Right ventricle myocardium superior (tissue), 1 donor: Measurements from ENCODE around the gene TAF9B. TPM values are rescaled to one million over a fixed set of nuclear protein-coding genes. Genes with fewer than 3 reads are reported as not detected.
"Not testable (repeated sequence)": the region's sequence is repeated elsewhere in the genome, so short reads cannot be mapped to it uniquely, and the experiment has no call there.

Experiments used
- ATAC-seq: fragments of 200-7000 bp; cut with Tn5 transposase; one replicate; pipeline ENCODE4 v1.9.1; 2020; ENCODE audit warnings: mild to moderate bottlenecking; ENCODE audit not compliant: poor library complexity
- DNase-seq: peaks from one replicate; pipeline ENCODE4 v3.0.0-alpha.2; 2020
- intact Hi-C: fragments of 100-400 bp; cut with DNase I; formaldehyde crosslinking; loops from one replicate; pipeline ENCODE4 v1.11.2; 2022
- total RNA-seq: library from RNA; stranded (reverse); fragmentation: NEBNext Ultra II Directional; extraction: Animal tissue kit (Norgen Biotek cat#: 25700); gene quantifications from one replicate; pipeline ENCODE4 v1.2.1, GENCODE V29; 2021
- donor health status: DM: no; HTN: yes; CAD: no; lungs with severe emphysema.

The TAF9B gene
- total RNA-seq, 1 donor from 2014 or later: 16.3 TPM

DNA sequence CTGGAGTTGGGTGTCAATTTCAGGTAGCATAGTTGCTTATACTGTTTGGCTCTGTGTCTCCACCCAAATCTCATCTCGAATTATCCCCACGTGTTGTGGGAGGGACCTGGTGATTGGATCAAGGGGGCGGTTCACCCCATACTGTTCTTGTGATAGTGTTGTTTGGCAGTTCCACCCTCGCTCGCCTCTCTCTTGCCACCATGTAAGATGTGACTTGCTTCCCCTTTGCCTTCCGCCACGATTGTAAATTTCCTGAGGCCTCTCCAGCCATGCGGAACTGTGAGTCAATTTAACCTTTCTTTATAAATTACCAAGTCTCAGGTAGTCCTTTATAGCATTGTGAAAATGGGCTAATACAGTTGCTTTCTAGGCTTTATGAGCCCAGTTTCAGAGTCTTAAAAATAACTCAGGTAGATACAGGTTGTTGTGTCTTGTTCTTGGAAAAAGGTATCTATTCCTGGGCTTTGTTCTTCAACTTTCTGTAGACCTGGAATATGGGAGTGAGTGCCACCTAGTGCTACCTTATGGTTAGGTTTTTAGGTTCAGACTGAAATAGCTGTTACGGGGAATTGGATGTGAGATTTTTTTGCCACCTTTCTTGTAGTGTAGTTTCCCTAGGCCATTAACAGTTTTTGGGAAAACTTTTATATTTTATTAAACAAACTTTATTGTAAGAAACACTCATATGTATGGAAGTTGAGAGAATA lies 19.8 kb downstream of the TAF9B start:
- DNase-seq: no peak
- ATAC-seq: no peak
- intact Hi-C loops: no loop called here

- intact Hi-C loops: no loop called here
- ATAC-seq (no peak), DNase-seq (no peak)
These were observed 20.8 kb downstream of the TAF9B start for GRCh38 chrX:78118628-78119027.

DNA sequence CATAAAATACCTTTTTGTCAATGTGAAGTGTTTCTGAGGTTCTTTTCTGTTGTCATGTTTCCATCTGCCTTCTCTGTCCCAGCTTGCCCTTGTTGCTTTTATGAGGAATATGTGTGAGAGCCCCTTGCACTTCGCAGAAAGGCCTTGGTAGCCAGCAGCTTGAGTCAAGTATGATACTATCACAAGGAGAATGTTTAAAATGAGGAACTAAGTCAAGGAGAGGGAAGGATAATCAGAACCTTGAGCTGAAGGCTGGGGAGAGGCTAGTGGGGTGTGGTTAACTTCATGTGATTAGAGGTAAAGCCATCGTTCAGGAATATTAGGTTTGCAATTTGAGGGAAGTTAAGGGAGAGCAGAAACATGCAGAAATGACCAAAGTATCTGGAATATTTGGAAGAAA lies 22.7 kb downstream of the TAF9B start:
- no peak for DNase-seq
- intact Hi-C loops: no loop called here
- no peak for ATAC-seq

DNA sequence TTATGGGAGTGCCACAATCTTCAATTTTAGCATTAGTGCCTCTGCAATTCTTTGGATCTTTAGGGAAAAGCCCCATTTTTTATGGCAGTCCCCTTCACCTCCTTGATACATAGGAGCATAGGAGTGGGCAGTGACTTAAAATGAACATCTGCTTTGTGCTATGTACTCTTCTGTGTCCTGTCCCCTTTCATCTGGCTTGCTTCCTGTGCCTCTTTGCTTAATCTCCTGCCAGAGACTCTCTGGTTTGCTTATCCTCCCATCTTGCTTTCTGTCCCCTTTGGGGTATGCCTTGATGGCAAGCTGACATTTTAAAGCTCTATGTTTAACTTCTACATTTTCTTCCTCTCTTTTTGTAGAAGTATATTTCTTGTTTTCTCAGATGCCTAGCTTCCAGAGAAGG lies 23.1 kb downstream of the TAF9B start:
- DNase-seq: no peak
- intact Hi-C loops: no loop called here
- ATAC-seq: no peak

DNA sequence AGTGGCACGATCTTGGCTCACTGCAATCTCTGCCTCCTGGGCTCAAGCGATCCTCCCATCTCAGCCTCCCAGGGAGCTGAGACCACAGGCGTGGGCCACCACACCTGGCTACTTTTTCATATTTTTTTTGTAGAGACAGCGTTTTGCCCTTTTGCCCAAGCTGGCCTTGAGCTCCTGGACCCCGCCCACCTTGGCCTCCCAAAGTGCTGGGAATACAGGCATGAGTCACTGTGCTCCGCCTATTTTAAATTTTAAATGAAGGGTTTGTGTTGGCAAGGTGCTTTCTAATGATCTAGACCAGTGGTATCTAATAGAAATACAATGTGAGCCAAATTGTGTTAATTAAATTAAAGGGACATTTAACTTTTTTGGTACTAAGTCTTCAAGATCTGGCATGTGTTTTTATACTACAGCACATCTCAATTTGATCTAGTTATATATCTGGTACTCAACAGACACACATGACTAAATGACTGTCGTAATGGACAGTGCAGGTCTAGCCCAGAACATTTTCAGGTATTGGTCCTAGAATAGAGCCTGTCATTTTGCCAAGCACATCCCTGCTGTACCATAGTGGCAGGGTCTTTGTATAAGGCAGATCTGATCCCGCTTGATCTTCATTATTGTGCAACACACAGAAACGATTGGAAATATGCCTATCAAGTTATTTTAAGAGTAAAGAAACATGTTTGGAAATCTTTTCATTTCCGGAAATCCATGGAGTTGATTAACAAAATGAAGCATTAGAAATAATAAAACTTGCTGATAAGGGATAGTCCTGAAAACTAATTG lies 28.1 kb downstream of the TAF9B start:
- DNase-seq (no peak), ATAC-seq (no peak)
- intact Hi-C loops: no loop called here

DNA sequence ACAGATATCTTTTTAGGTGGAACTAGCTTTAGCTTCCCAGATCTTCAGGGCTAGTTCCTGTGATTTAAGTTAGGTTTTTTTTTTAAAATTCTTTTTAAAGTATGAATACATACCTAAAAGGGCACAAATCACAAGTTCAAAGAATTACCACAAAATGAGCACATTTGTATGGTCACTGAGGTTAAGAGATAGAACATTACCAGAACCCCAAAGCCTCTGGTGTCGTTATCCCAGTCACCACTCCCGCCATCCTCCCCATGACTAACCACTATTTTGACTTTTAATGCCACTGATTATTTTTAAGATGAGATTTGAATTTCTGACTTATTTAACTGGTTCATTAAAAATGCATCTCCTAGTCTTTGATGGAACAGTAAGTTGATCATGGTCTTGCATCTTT lies 30.0 kb downstream of the TAF9B start:
- intact Hi-C loops: loop anchor here (10.0 kb wide), 1 partner anchor 205 kb away; no protein-coding TSS in a partner anchor
- DNase-seq (no peak), ATAC-seq (no peak)

DNA sequence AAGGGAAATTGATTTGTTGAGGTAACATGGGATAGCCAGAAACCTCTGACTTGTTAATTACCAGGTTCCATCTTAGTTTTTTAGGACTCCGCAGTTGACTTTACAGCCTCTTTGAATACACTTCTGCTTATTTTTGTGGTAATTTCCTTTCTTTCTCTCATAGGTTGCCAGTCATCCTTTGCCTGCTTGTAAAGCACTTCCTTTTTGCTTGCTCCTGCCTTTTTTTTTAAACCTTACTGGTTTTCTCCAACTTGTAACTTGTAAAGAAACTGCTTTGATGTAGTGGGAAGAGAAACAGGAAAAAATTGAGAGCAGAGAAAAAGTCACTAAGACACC lies 32.8 kb downstream of the TAF9B start:
- DNase-seq: no peak
- no peak for ATAC-seq
- intact Hi-C loops: loop anchor here (10.0 kb wide), 1 partner anchor 202 kb away; no protein-coding TSS in a partner anchor

- DNase-seq (no peak), ATAC-seq (no peak)
- intact Hi-C loops: loop anchor here (10.0 kb wide), 1 partner anchor 201 kb away; no protein-coding TSS in a partner anchor
These were observed 33.4 kb downstream of the TAF9B start for GRCh38 chrX:78105944-78106650.

- ATAC-seq: peak; percentile 72
- intact Hi-C loops: loop anchor here (10.0 kb wide), 1 partner anchor 200 kb away; no protein-coding TSS in a partner anchor
- DNase-seq: peak; percentile 58
These were observed 34.8 kb downstream of the TAF9B start for GRCh38 chrX:78104447-78105176.

- intact Hi-C loops: loop anchor here (10.0 kb wide), 1 partner anchor 199 kb away; no protein-coding TSS in a partner anchor
- peak; percentile 97 for DNase-seq
- peak; percentile 98 for ATAC-seq
These were observed 35.6 kb downstream of the TAF9B start, which contains the start of gene PGK1 for GRCh38 chrX:78103623-78104446. Gene PGK1, plus strand, starts transcription at chrX:78104248. Its CDS starts 93 bp downstream, at chrX:78104341.

DNA sequence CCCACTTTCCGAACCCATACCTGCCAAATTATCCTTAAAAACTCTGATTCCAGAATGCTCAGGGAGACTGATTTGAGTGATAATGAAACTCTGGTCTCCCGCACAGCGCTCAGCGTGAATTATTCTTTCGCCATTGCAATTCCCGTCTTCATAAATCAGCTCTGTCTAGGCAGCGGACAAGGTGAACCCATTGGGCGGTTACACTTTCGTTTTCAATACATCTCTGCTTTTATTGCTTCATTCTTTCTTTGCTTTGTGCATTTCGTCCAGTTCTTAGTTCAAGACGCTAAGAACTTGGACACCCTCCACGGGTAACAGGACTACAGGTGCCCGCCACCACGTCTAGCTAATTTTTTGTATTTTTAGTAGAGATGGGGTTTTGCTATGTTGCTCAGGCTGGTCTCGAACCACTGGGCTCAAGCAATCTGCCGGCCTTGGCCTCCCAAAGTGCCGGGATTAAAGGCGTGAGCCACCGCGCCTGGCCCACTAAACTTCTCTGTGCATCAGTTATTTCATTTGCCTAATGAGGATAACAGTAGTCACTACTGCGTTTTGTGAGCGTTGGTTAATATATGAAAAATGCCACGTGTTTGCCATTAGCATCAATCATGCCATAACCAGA lies 36.3 kb downstream of the TAF9B start:
- intact Hi-C loops: loop anchor here (10.0 kb wide), 1 partner anchor 198 kb away; no protein-coding TSS in a partner anchor
- DNase-seq: no peak
- ATAC-seq: no peak

- no peak for DNase-seq
- ATAC-seq: no peak
- intact Hi-C loops: loop anchor here (10.0 kb wide), 1 partner anchor 197 kb away; no protein-coding TSS in a partner anchor
These were observed 37.4 kb downstream of the TAF9B start for GRCh38 chrX:78102091-78102490.

DNA sequence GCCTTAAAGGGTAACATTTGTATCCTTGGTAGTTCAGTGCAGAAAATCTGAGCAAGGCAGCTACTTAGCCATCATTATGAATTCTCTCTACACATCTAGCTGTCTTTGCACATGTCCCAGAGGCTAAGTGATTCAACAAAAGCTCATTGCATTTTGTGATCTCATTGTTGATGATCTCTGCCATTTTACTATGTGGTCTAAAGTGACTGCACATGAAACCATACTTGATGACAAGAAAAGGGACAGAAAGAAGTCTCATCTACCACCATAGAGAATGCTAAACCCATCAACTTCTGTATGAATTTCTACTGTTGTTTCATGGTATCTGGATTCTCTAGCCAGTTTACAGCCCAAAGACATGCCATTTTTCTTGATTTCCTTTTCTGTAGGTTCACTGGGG lies 41.3 kb downstream of the TAF9B start:
- intact Hi-C loops: no loop called here
- DNase-seq: no peak
- ATAC-seq: no peak

- intact Hi-C loops: no loop called here
- DNase-seq (no peak), ATAC-seq (no peak)
These were observed 47.2 kb downstream of the TAF9B start for GRCh38 chrX:78092296-78092695.

DNA sequence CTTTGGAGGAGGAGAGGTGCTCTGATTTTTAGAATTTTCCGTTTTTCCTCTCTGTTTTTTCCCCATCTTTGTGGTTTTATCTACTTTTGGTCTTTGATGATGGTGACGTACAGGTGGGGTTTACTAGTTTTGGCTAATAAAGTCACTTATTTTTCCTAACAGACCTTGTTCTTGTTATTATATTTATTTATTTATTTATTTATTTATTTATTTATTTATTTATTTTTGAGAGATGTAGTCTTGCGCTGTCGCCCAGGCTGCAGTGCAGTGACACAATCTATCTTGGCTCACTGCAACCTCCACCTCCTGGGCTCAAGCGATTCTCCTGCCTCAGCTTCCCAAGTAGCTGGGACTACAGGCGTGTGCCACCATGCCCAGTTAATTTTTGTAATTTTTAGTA lies 58.0 kb downstream of the TAF9B start:
- intact Hi-C loops, ATAC-seq, DNase-seq: not testable (repeated sequence)
